Activated T-helper 2 cell treated with anti-CD3 and anti-CD28 coated beads, Interferon-gamma antibody, Interleukin-2, Interleukin-4, amounts not matched to agents 10 μg/mL and 5 μg/mL and 100 μg/mL, durations not matched to agents 14 hours and 24 hours and 36 hours (primary cell): Measurements from ENCODE around the gene CPNE8. TPM values are rescaled to one million over a fixed set of nuclear protein-coding genes. Genes with fewer than 3 reads are reported as not detected.

ENCODE experiments used
- DNase-seq: peaks from one replicate; pipeline ENCODE4 v3.0.0; 2021; ENCODE audit warnings: low spot score
- H3K27ac Mint-ChIP-seq: one replicate; pipeline ENCODE4 v1.8.0; 2021; ENCODE audit warnings: mixed read lengths
- H3K27me3 Mint-ChIP-seq: one replicate; pipeline ENCODE4 v1.8.0; 2021; ENCODE audit warnings: low read depth, mixed read lengths
- H3K36me3 Mint-ChIP-seq: one replicate; pipeline ENCODE4 v1.8.0; 2021; ENCODE audit warnings: low read depth, mixed read lengths
- H3K4me1 Mint-ChIP-seq: one replicate; pipeline ENCODE4 v1.8.0; 2021; ENCODE audit warnings: low read depth, mixed read lengths
- H3K4me3 Mint-ChIP-seq: one replicate; pipeline ENCODE4 v1.8.0; 2021; ENCODE audit warnings: low read depth, mild to moderate bottlenecking, moderate library complexity, mixed read lengths
- H3K9me3 Mint-ChIP-seq: one replicate; pipeline ENCODE4 v1.8.0; 2021; ENCODE audit warnings: mixed read lengths
- intact Hi-C: fragments of 100-400 bp; cut with micrococcal nuclease; formaldehyde crosslinking; loops from one replicate; pipeline ENCODE4 v1.15.1; 2023
- total RNA-seq: library from RNA; stranded (reverse); gene quantifications from 2 replicates; pipeline ENCODE4 v1.2.3, GENCODE V29; 2022

Gene CPNE8
- total RNA-seq, 1 donor from 2014 or later, result 4.7 TPM

DNA sequence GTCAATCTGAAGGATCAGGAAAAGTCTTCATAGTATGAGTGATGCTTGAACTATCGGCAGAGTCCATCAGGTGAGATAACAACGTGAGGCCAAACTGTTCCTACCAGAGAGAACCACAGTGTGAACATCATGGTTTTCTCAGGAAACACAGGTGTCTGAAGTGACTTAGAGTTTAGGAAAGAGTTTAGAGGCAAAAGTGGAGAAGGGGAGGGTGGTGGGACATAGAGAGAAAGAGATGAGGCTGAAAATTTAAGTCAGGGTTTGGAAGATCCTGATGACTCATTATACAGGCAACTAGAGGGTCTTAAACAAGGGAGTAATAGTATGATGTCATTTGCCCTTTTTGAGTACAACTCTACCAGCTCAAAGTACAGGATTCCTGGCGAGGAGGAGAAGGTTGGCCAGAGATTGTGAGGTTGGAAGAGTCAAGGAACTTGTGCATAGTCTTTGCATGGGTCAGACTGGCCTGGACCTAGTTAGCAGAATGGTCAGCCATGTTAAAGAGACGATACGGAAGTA, 16.0 kb downstream of the CPNE8 start:
- H3K27ac Mint-ChIP-seq, result no peak overlapping the region
- peaks cover 10% of the 10 kb centered on the region for H3K4me1 Mint-ChIP-seq
- no peaks in the 10 kb centered on the region for H3K27me3 Mint-ChIP-seq
- H3K9me3 Mint-ChIP-seq, result no peaks in the 10 kb centered on the region
- intact Hi-C loops, result no loop called here
- no peak overlapping the region for H3K4me3 Mint-ChIP-seq
- no peak for DNase-seq
- no peaks in the 10 kb centered on the region for H3K36me3 Mint-ChIP-seq

DNA sequence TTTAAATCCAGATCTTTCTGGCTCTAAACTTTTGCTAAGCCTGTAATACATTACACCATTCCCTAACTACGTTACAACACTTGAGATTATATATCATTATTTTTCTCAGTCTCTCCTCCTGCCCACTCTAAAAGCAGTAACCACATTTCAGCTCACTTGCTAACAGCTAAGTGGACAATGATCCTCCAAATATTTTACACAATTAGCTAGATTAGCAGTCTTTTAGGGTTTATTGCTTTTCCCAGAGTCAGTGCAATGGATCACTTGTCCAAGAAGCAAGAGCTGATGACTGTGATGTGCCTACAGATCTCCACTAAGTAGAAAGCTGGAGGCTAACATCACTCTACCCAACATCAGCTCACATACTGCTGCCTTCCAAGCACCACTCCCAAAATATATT, 17.6 kb downstream of the CPNE8 start:
- no peaks in the 10 kb centered on the region for H3K27me3 Mint-ChIP-seq
- H3K27ac Mint-ChIP-seq, result no peak overlapping the region
- H3K9me3 Mint-ChIP-seq, result no peaks in the 10 kb centered on the region
- peaks cover 10% of the 10 kb centered on the region for H3K4me1 Mint-ChIP-seq
- H3K36me3 Mint-ChIP-seq, result no peaks in the 10 kb centered on the region
- H3K4me3 Mint-ChIP-seq, result no peak overlapping the region
- DNase-seq, result no peak
- intact Hi-C loops, result no loop called here

- Mint-ChIP-seq H3K4me1 (peaks cover 3% of the 10 kb centered on the region), H3K27me3 (no peaks in the 10 kb centered on the region), H3K36me3 (no peaks in the 10 kb centered on the region), H3K27ac (no peak overlapping the region), H3K9me3 (no peaks in the 10 kb centered on the region), H3K4me3 (no peak overlapping the region)
- DNase-seq, result no peak
- intact Hi-C loops, result no loop called here
Measured at GRCh38 chr12:38886931-38887330, 18.5 kb downstream of the CPNE8 start.

- Mint-ChIP-seq H3K27ac (no peak overlapping the region), H3K4me1 (peaks cover 2% of the 10 kb centered on the region), H3K27me3 (no peaks in the 10 kb centered on the region), H3K4me3 (no peak overlapping the region), H3K9me3 (no peaks in the 10 kb centered on the region), H3K36me3 (no peaks in the 10 kb centered on the region)
- intact Hi-C loops, result no loop called here
- no peak for DNase-seq
Measured at GRCh38 chr12:38886064-38886463, 19.3 kb downstream of the CPNE8 start.

DNA sequence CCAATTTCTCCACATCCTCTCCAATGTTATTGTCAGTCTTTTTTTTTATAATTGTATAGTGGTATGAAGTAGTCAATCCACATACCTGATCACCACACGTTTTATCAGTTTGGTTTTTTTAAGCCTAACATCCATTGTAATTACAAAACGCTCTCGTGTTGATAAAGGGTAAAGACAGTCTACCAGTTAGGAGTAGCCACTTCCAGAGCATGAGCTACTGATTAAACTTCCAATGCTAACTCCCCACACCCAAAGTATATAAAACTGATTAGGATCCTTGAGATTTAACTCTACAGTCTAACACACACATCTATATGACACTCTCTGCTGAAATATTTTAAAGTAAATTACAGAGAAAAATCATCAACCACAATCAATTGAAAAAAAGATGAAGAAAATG, 20.7 kb downstream of the CPNE8 start:
- H3K4me1 Mint-ChIP-seq, result peaks cover 2% of the 10 kb centered on the region
- no peak overlapping the region for H3K27ac Mint-ChIP-seq
- H3K9me3 Mint-ChIP-seq, result no peaks in the 10 kb centered on the region
- H3K27me3 Mint-ChIP-seq, result no peaks in the 10 kb centered on the region
- DNase-seq, result no peak
- intact Hi-C loops, result no loop called here
- no peak overlapping the region for H3K4me3 Mint-ChIP-seq
- no peaks in the 10 kb centered on the region for H3K36me3 Mint-ChIP-seq

- no peaks in the 10 kb centered on the region for H3K9me3 Mint-ChIP-seq
- no peaks in the 10 kb centered on the region for H3K27me3 Mint-ChIP-seq
- no peak for DNase-seq
- H3K4me1 Mint-ChIP-seq, result no peaks in the 10 kb centered on the region
- H3K4me3 Mint-ChIP-seq, result no peak overlapping the region
- H3K27ac Mint-ChIP-seq, result no peak overlapping the region
- intact Hi-C loops, result no loop called here
- no peaks in the 10 kb centered on the region for H3K36me3 Mint-ChIP-seq
Measured at GRCh38 chr12:38883629-38884134, 21.7 kb downstream of the CPNE8 start.

DNA sequence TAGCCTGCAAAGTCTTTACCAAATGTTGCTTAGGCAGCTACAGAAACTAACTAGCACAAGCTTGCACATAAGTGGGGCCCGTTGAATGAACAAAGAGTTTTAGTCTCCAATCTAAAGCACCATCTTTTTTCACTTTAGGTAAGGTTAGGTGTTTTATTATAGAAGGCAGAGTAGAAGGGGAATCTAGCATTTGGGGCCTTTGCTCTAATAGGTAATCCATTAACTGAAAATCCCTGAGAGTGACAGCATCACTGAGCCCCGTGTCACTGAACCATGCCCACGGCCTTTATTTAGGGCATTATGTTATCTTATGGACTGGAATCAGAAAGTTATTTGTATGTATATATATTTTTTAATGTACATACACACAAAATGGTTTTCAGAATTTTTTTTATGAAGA, 25.1 kb downstream of the CPNE8 start:
- H3K4me1 Mint-ChIP-seq, result no peaks in the 10 kb centered on the region
- intact Hi-C loops, result no loop called here
- H3K9me3 Mint-ChIP-seq, result no peaks in the 10 kb centered on the region
- no peaks in the 10 kb centered on the region for H3K36me3 Mint-ChIP-seq
- H3K27me3 Mint-ChIP-seq, result no peaks in the 10 kb centered on the region
- DNase-seq, result no peak
- H3K27ac Mint-ChIP-seq, result no peak overlapping the region
- no peak overlapping the region for H3K4me3 Mint-ChIP-seq

- Mint-ChIP-seq H3K4me1 (no peaks in the 10 kb centered on the region), H3K27me3 (no peaks in the 10 kb centered on the region), H3K27ac (no peak overlapping the region), H3K4me3 (no peak overlapping the region), H3K9me3 (no peaks in the 10 kb centered on the region), H3K36me3 (no peaks in the 10 kb centered on the region)
- intact Hi-C loops, result no loop called here
- DNase-seq, result no peak
Measured at GRCh38 chr12:38878986-38879385, 26.4 kb downstream of the CPNE8 start.

- H3K27me3 Mint-ChIP-seq, result no peaks in the 10 kb centered on the region
- H3K9me3 Mint-ChIP-seq, result no peaks in the 10 kb centered on the region
- no peaks in the 10 kb centered on the region for H3K4me1 Mint-ChIP-seq
Measured at GRCh38 chr12:38878333-38878705, 27.1 kb downstream of the CPNE8 start.

DNA sequence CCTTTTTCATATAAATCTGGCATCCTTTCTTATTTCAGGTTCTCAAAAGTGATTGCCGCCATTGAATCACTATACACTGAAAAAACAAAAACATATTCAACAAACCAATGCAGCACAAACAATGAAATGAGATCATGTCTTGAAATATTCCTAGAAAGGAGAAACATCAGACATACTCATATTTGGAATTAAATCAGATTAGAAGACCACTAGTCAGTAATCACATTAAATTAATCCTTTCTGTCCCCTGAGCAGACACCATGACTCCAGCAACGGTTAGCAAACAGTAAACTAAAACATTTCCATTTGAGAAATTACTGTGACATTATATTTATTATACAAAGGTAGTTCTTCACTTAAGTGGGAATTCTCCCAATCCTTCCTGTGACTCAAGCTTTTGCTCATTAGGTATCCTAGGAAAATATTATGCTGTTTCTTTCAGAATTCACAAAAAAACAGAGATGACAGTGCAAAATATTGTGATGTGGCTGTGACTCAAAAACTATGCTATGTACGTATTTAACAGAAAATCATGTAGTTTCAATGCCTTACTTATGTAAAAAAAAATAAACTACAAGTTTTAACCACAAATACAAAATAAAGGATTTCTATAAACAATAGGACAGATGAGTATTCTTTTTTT, 29.7 kb downstream of the CPNE8 start:
- Mint-ChIP-seq H3K4me3 (no peak overlapping the region), H3K9me3 (no peaks in the 10 kb centered on the region), H3K27ac (no peak overlapping the region), H3K27me3 (no peaks in the 10 kb centered on the region), H3K4me1 (no peaks in the 10 kb centered on the region), H3K36me3 (no peaks in the 10 kb centered on the region)
- intact Hi-C loops, result no loop called here
- no peak for DNase-seq

More at GRCh38 chr12:38878333-38878705, 27.1 kb downstream of the CPNE8 start:
- DNase-seq, result no peak
- H3K36me3 Mint-ChIP-seq, result no peaks in the 10 kb centered on the region
- H3K27ac Mint-ChIP-seq, result no peak overlapping the region
- intact Hi-C loops, result no loop called here
- H3K4me3 Mint-ChIP-seq, result no peak overlapping the region

GRCh38 chr12:38872561-38872960, 32.8 kb downstream of the CPNE8 start:
- Mint-ChIP-seq H3K27me3 (no peaks in the 10 kb centered on the region), H3K9me3 (no peaks in the 10 kb centered on the region), H3K4me3 (no peak overlapping the region), H3K36me3 (no peaks in the 10 kb centered on the region), H3K27ac (no peak overlapping the region), H3K4me1 (no peaks in the 10 kb centered on the region)
- DNase-seq, result no peak
- intact Hi-C loops, result no loop called here

- Mint-ChIP-seq H3K27me3 (no peaks in the 10 kb centered on the region), H3K4me3 (no peak overlapping the region), H3K9me3 (no peaks in the 10 kb centered on the region), H3K27ac (no peak overlapping the region), H3K4me1 (no peaks in the 10 kb centered on the region), H3K36me3 (no peaks in the 10 kb centered on the region)
- intact Hi-C loops, result no loop called here
- DNase-seq, result no peak
Measured at GRCh38 chr12:38872156-38872555, 33.2 kb downstream of the CPNE8 start.

DNA sequence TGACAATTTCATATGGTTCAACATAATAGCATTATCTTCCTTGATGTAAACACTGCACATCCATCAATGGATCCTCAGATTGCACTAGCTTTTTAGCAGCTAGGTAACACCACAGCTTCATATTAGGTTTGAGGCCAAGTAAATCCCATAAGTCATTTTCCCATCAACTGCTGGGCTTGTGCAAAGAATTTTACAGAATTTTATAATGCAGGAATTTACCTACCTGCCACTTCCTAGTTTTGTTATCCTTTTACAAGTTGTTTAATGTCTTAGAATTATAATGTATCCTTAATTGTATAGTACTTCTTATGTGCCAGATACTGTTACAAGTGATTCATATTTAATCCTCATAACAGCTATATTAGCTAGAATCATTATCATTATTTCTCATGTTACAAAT, 36.4 kb downstream of the CPNE8 start:
- Mint-ChIP-seq H3K27ac (no peak overlapping the region), H3K27me3 (no peaks in the 10 kb centered on the region)

GRCh38 chr12:38850461-38850860, 54.9 kb downstream of the CPNE8 start:
- no peak overlapping the region for H3K27ac Mint-ChIP-seq
- H3K9me3 Mint-ChIP-seq, result no peaks in the 10 kb centered on the region
- H3K4me1 Mint-ChIP-seq, result no peaks in the 10 kb centered on the region
- H3K27me3 Mint-ChIP-seq, result no peaks in the 10 kb centered on the region
- H3K36me3 Mint-ChIP-seq, result no peaks in the 10 kb centered on the region
- intact Hi-C loops, result no loop called here
- no peak for DNase-seq
- H3K4me3 Mint-ChIP-seq, result no peak overlapping the region

More for the DNA sequence above, 36.4 kb downstream of the CPNE8 start:
- Mint-ChIP-seq H3K36me3 (no peaks in the 10 kb centered on the region), H3K4me1 (no peaks in the 10 kb centered on the region), H3K9me3 (no peaks in the 10 kb centered on the region), H3K4me3 (no peak overlapping the region)
- intact Hi-C loops, result no loop called here
- no peak for DNase-seq
